CD8-positive, alpha-beta memory T cell (primary cell): Measurements from ENCODE around the gene OR10H4. TPM values are rescaled to one million over a fixed set of nuclear protein-coding genes. Genes with fewer than 3 reads are reported as not detected.
A peak's percentile ranks its signal among the peaks of the same experiment; 100 is the strongest.
"Not testable (repeated sequence)": the region's sequence is repeated elsewhere in the genome, so short reads cannot be mapped to it uniquely, and the experiment has no call there.

Experiments used
- CTCF ChIA-PET: fragments of 350-600 bp; sonication (Branson Sonifier 250); formaldehyde crosslinking; loops from one replicate; lab custom pipeline; 2021; ENCODE audit warnings: antibody characterized with exemption; lab: Charles Lee
- POLR2A ChIA-PET: fragments of 350-600 bp; sonication (Branson Sonifier 250); formaldehyde crosslinking; loops from one replicate; lab custom pipeline; 2021; ENCODE audit warnings: antibody characterized with exemption; lab: Charles Lee
- DNase-seq, 5 donors: peaks; one replicate each; pipeline versions ENCODE4 v3.0.0 to v3.0.0-alpha.2; 2020 to 2022; ENCODE audit warnings: mixed read lengths in 1 of 5
- H3K27ac ChIP-seq: one replicate; pipeline ENCODE4 v1.7.0; 2013; ENCODE audit warnings: low read depth, mild to moderate bottlenecking, low read length, moderate library complexity
- H3K27me3 ChIP-seq: 2 replicates; pipeline ENCODE4 v1.7.0; 2013; ENCODE audit warnings: low read length, mild to moderate bottlenecking; ENCODE audit not compliant: insufficient read depth, poor library complexity, severe bottlenecking
- H3K36me3 ChIP-seq: 2 replicates; pipeline ENCODE4 v1.7.0; 2013; ENCODE audit warnings: mild to moderate bottlenecking, low read length, moderate library complexity; ENCODE audit not compliant: insufficient read depth
- H3K4me1 ChIP-seq: 2 replicates; pipeline ENCODE4 v1.7.0; 2013; ENCODE audit warnings: mild to moderate bottlenecking, low read length, moderate library complexity; ENCODE audit not compliant: insufficient read depth
- H3K4me3 ChIP-seq: 2 replicates; pipeline ENCODE4 v1.7.0; 2013; ENCODE audit warnings: mild to moderate bottlenecking, low read length
- H3K9me3 ChIP-seq: 2 replicates; pipeline ENCODE4 v1.7.0; 2013; ENCODE audit warnings: mild to moderate bottlenecking, low read length
- H3K27ac Mint-ChIP-seq, 8 donors: one replicate each; pipeline ENCODE4 v1.8.0; 2020 to 2021; ENCODE audit warnings: mixed read lengths in 8 of 8, mild to moderate bottlenecking in 6 of 8, inconsistent platforms in 3 of 8, moderate library complexity in 3 of 8
- H3K27me3 Mint-ChIP-seq, 2 donors: one replicate each; pipeline ENCODE4 v1.8.0; 2020 to 2021; ENCODE audit warnings: mixed read lengths in 2 of 2, mild to moderate bottlenecking in 1 of 2, moderate library complexity in 1 of 2
- H3K36me3 Mint-ChIP-seq, 3 donors: one replicate each; pipeline ENCODE4 v1.8.0; 2020 to 2021; ENCODE audit warnings: mixed read lengths in 3 of 3, inconsistent platforms in 1 of 3, mild to moderate bottlenecking in 1 of 3
- H3K4me1 Mint-ChIP-seq, 3 donors: one replicate each; pipeline ENCODE4 v1.8.0; 2020 to 2021; ENCODE audit warnings: mixed read lengths in 3 of 3, inconsistent platforms in 1 of 3, mild to moderate bottlenecking in 1 of 3
- H3K4me3 Mint-ChIP-seq, 7 donors: one replicate each; pipeline ENCODE4 v1.8.0; 2020 to 2021; ENCODE audit warnings: mixed read lengths in 7 of 7, mild to moderate bottlenecking in 6 of 7, moderate library complexity in 4 of 7, inconsistent platforms in 2 of 7
- H3K9me3 Mint-ChIP-seq, 5 donors: one replicate each; pipeline ENCODE4 v1.8.0; 2020 to 2022; ENCODE audit warnings: mixed read lengths in 5 of 5, mild to moderate bottlenecking in 3 of 5, moderate library complexity in 2 of 5, inconsistent platforms in 1 of 5
- polyA plus RNA-seq: library from polyadenylated mRNA; unstranded; fragments of 300-500 nt; fragmentation: Illumina TruSeq; gene quantifications from one replicate; pipeline ENCODE4 v1.2.3, GENCODE V29; 2021
- total RNA-seq, 2 experiments: library from RNA; stranded (reverse); gene quantifications; one replicate each; pipeline ENCODE4 v1.2.3, GENCODE V29; 2021

OR10H4 gene
- total and polyA plus RNA-seq, 3 experiments from 2014 or later: not detected

GRCh38 chr19:15945301-15945700 is 3.5 kb upstream of the OR10H4 start:
- Histone ChIP-seq H3K9me3 (no peaks in the 10 kb centered on the region), H3K4me1 (no peaks in the 10 kb centered on the region), H3K27ac (no peak overlapping the region), H3K27me3 (peaks cover 4% of the 10 kb centered on the region), H3K4me3 (no peak overlapping the region), H3K36me3 (no peaks in the 10 kb centered on the region)
- Mint-ChIP-seq H3K4me1 (no peaks in the 10 kb centered on the region), H3K27me3 (peaks cover 24 to 56% of the 10 kb centered on the region in 2 donors), H3K36me3 (peaks cover 0 to 7% (median 3%) of the 10 kb centered on the region in 3 donors), H3K27ac (no peak overlapping the region), H3K4me3 (no peak overlapping the region), H3K9me3 (peaks cover 16 to 22% (median 18%) of the 10 kb centered on the region in 5 donors)
- POLR2A ChIA-PET: no interaction called here
- DNase-seq: no peak
- CTCF ChIA-PET: no interaction called here

- Mint-ChIP-seq H3K4me3 (no peak overlapping the region), H3K27me3 (peaks cover 27 to 82% of the 10 kb centered on the region in 2 donors), H3K36me3 (no peaks in the 10 kb centered on the region), H3K27ac (no peak overlapping the region), H3K4me1 (no peaks in the 10 kb centered on the region), H3K9me3 (peaks cover 0 to 2% (median under 1%) of the 10 kb centered on the region in 5 donors)
- H3K27me3 ChIP-seq: peaks cover 23% of the 10 kb centered on the region
- no peak overlapping the region for H3K4me3 ChIP-seq
- no peaks in the 10 kb centered on the region for H3K9me3 ChIP-seq
- no peaks in the 10 kb centered on the region for H3K36me3 ChIP-seq
- DNase-seq: no peak
- ChIA-PET CTCF (no interaction called here), POLR2A (no interaction called here)
- H3K27ac ChIP-seq: no peak overlapping the region
- H3K4me1 ChIP-seq: no peaks in the 10 kb centered on the region
Measured at GRCh38 chr19:15954820-15955219, 6.0 kb downstream of the OR10H4 start.

- POLR2A ChIA-PET: no interaction called here
- Histone ChIP-seq H3K27ac (no peak overlapping the region), H3K9me3 (no peaks in the 10 kb centered on the region), H3K27me3 (no peaks in the 10 kb centered on the region), H3K4me1 (no peaks in the 10 kb centered on the region), H3K36me3 (no peaks in the 10 kb centered on the region), H3K4me3 (no peak overlapping the region)
- Mint-ChIP-seq H3K4me1 (no peaks in the 10 kb centered on the region), H3K4me3 (no peak overlapping the region), H3K27me3 (peaks cover 24 to 71% of the 10 kb centered on the region in 2 donors), H3K27ac (no peak overlapping the region), H3K36me3 (no peaks in the 10 kb centered on the region), H3K9me3 (no peaks in the 10 kb centered on the region)
- DNase-seq: no peak
- CTCF ChIA-PET: no interaction called here
Measured at GRCh38 chr19:15962319-15962718, 13.5 kb downstream of the OR10H4 start.

- Histone ChIP-seq H3K9me3 (no peaks in the 10 kb centered on the region), H3K4me1 (no peaks in the 10 kb centered on the region), H3K27me3 (no peaks in the 10 kb centered on the region), H3K27ac (no peak overlapping the region), H3K36me3 (no peaks in the 10 kb centered on the region), H3K4me3 (no peak overlapping the region)
- H3K4me1 Mint-ChIP-seq: no peaks in the 10 kb centered on the region
- no peaks in the 10 kb centered on the region for H3K9me3 Mint-ChIP-seq
- no peak for DNase-seq
- H3K36me3 Mint-ChIP-seq: no peaks in the 10 kb centered on the region
- POLR2A ChIA-PET: no interaction called here
- CTCF ChIA-PET: interaction anchor here (0.6 kb wide), 1 partner anchor 53 kb away, joined by 3 read pairs; no protein-coding TSS in a partner anchor
- H3K27me3 Mint-ChIP-seq: peaks cover 18 to 59% of the 10 kb centered on the region in 2 donors
- no peak overlapping the region for H3K27ac Mint-ChIP-seq
- H3K4me3 Mint-ChIP-seq: no peak overlapping the region
Measured at GRCh38 chr19:15964231-15964630, 15.4 kb downstream of the OR10H4 start.

GRCh38 chr19:15971224-15971780 is 22.5 kb downstream of the OR10H4 start:
- no peaks in the 10 kb centered on the region for H3K9me3 ChIP-seq
- H3K9me3 Mint-ChIP-seq: no peaks in the 10 kb centered on the region
- no peak overlapping the region for H3K27ac Mint-ChIP-seq
- no peaks in the 10 kb centered on the region for H3K36me3 ChIP-seq
- H3K4me1 Mint-ChIP-seq: no peaks in the 10 kb centered on the region
- no peaks in the 10 kb centered on the region for H3K27me3 ChIP-seq
- CTCF ChIA-PET: no interaction called here
- DNase-seq: no peak
- H3K27ac ChIP-seq: no peak overlapping the region
- POLR2A ChIA-PET: no interaction called here
- H3K4me3 Mint-ChIP-seq: no peak overlapping the region
- H3K27me3 Mint-ChIP-seq: peaks cover 6 to 34% of the 10 kb centered on the region in 2 donors
- H3K4me3 ChIP-seq: no peak overlapping the region
- H3K36me3 Mint-ChIP-seq: no peaks in the 10 kb centered on the region
- H3K4me1 ChIP-seq: no peaks in the 10 kb centered on the region

GRCh38 chr19:15972043-15972442 is 23.2 kb downstream of the OR10H4 start:
- H3K4me3 Mint-ChIP-seq, H3K4me1 Mint-ChIP-seq, CTCF ChIA-PET, DNase-seq, H3K27ac ChIP-seq, H3K9me3 Mint-ChIP-seq, POLR2A ChIA-PET, H3K4me1 ChIP-seq, H3K36me3 ChIP-seq, H3K4me3 ChIP-seq, H3K27me3 ChIP-seq, H3K36me3 Mint-ChIP-seq, H3K9me3 ChIP-seq: not testable (repeated sequence)
- peak overlapping the region in 1 of 8 donors; percentile 15 for H3K27ac Mint-ChIP-seq
- peaks cover 5 to 37% of the 10 kb centered on the region in 2 donors for H3K27me3 Mint-ChIP-seq

GRCh38 chr19:15974856-15975255 is 26.0 kb downstream of the OR10H4 start:
- H3K27me3 Mint-ChIP-seq: peaks cover 12 to 56% of the 10 kb centered on the region in 2 donors
- no peak overlapping the region for H3K4me3 Mint-ChIP-seq
- H3K4me3 ChIP-seq: no peak overlapping the region
- H3K36me3 ChIP-seq: no peaks in the 10 kb centered on the region
- H3K4me1 ChIP-seq: no peaks in the 10 kb centered on the region
- H3K4me1 Mint-ChIP-seq: no peaks in the 10 kb centered on the region
- ChIA-PET POLR2A (no interaction called here), CTCF (no interaction called here)
- H3K27ac Mint-ChIP-seq: no peak overlapping the region
- no peaks in the 10 kb centered on the region for H3K27me3 ChIP-seq
- no peaks in the 10 kb centered on the region for H3K9me3 Mint-ChIP-seq
- H3K9me3 ChIP-seq: no peaks in the 10 kb centered on the region
- DNase-seq: no peak
- H3K36me3 Mint-ChIP-seq: no peaks in the 10 kb centered on the region
- H3K27ac ChIP-seq: no peak overlapping the region

GRCh38 chr19:15976836-15977689 is 28.3 kb downstream of the OR10H4 start:
- CTCF ChIA-PET: no interaction called here
- POLR2A ChIA-PET: no interaction called here
- no peaks in the 10 kb centered on the region for H3K36me3 ChIP-seq

More at GRCh38 chr19:15976836-15977689, 28.3 kb downstream of the OR10H4 start:
- H3K27ac ChIP-seq: no peak overlapping the region
- no peaks in the 10 kb centered on the region for H3K9me3 ChIP-seq
- no peak overlapping the region for H3K4me3 ChIP-seq
- DNase-seq: no peak
- H3K4me3 Mint-ChIP-seq: no peak overlapping the region
- H3K4me1 Mint-ChIP-seq: no peaks in the 10 kb centered on the region
- H3K9me3 Mint-ChIP-seq: peaks cover 5 to 7% (median 7%) of the 10 kb centered on the region in 5 donors
- H3K27ac Mint-ChIP-seq: no peak overlapping the region
- no peaks in the 10 kb centered on the region for H3K4me1 ChIP-seq
- no peaks in the 10 kb centered on the region for H3K27me3 ChIP-seq
- H3K36me3 Mint-ChIP-seq: peaks cover 0 to 3% (median 0%) of the 10 kb centered on the region in 3 donors
- peaks cover 16 to 56% of the 10 kb centered on the region in 2 donors for H3K27me3 Mint-ChIP-seq
